Mesendoderm (in vitro differentiated cells): ENCODE data around the gene GRIN1.

Experiments used
- DNase-seq: peaks from one replicate; pipeline ENCODE4 v3.0.0; 2013
- H2AK5ac ChIP-seq: 2 replicates; pipeline ENCODE4 v1.6.1; 2013; ENCODE audit warnings: low read length, inconsistent platforms
- H2BK120ac ChIP-seq: 2 replicates; pipeline ENCODE4 v1.6.1; 2013; ENCODE audit warnings: low read depth, mild to moderate bottlenecking, low read length, moderate library complexity, mixed read lengths
- H2BK15ac ChIP-seq: replicated peaks from 2 replicates; pipeline ENCODE4 v1.6.1; 2013; ENCODE audit warnings: low read depth, mild to moderate bottlenecking, moderate library complexity
- H2BK5ac ChIP-seq: 2 replicates; pipeline ENCODE4 v1.6.1; 2013; ENCODE audit warnings: low read length, inconsistent platforms
- H3K18ac ChIP-seq: 2 replicates; pipeline ENCODE4 v1.6.1; 2013; ENCODE audit warnings: mild to moderate bottlenecking, low read length, mixed read lengths
- H3K23ac ChIP-seq: one replicate; pipeline ENCODE4 v1.6.1; 2013; ENCODE audit warnings: low read length
- H3K27ac ChIP-seq: 2 replicates; pipeline ENCODE4 v1.5.1; 2013; ENCODE audit warnings: low read depth, mild to moderate bottlenecking, inconsistent platforms, low read length, moderate library complexity
- H3K27me3 ChIP-seq: 2 replicates; pipeline ENCODE4 v1.6.1; 2013; ENCODE audit warnings: low read length, control low read depth, mild to moderate bottlenecking, inconsistent platforms; ENCODE audit not compliant: insufficient read depth, poor library complexity
- H3K36me3 ChIP-seq: 2 replicates; pipeline ENCODE4 v1.6.1; 2013; ENCODE audit warnings: low read length, inconsistent platforms; ENCODE audit not compliant: control insufficient read depth, insufficient read depth
- H3K4ac ChIP-seq: one replicate; pipeline ENCODE4 v1.6.1; 2013; ENCODE audit warnings: low read depth, mild to moderate bottlenecking, low read length, moderate library complexity
- H3K4me1 ChIP-seq: 2 replicates; pipeline ENCODE4 v1.6.1; 2013; ENCODE audit warnings: low read depth, low read length, inconsistent platforms; ENCODE audit not compliant: control insufficient read depth
- H3K4me2 ChIP-seq: 2 replicates; pipeline ENCODE4 v1.6.1; 2013; ENCODE audit warnings: low read length
- H3K4me3 ChIP-seq: 2 replicates; pipeline ENCODE4 v1.5.1; 2013; ENCODE audit warnings: mild to moderate bottlenecking, low read length
- H3K56ac ChIP-seq: one replicate; pipeline ENCODE4 v1.6.1; 2013; ENCODE audit warnings: low read length
- H3K79me1 ChIP-seq: 2 replicates; pipeline ENCODE4 v1.6.1; 2013; ENCODE audit warnings: low read length, inconsistent platforms
- H3K79me2 ChIP-seq: 2 replicates; pipeline ENCODE4 v1.6.1; 2013; ENCODE audit warnings: mild to moderate bottlenecking, low read length; ENCODE audit not compliant: control insufficient read depth, insufficient read depth
- H3K9ac ChIP-seq: 2 replicates; pipeline ENCODE4 v1.6.1; 2013; ENCODE audit warnings: low read length, inconsistent platforms
- H4K5ac ChIP-seq: one replicate; pipeline ENCODE4 v1.6.1; 2013; ENCODE audit warnings: low read length
- H4K8ac ChIP-seq: one replicate; pipeline ENCODE4 v1.6.1; 2013; ENCODE audit warnings: low read depth, mild to moderate bottlenecking, control low read depth, low read length, moderate library complexity
- WGBS: extraction: QIAGEN DNeasy Blood & Tissue Kit; methylation state at CpG from one replicate; pipeline ENCODE4 v1.1.7; 2013; ENCODE audit warnings: low lambda C conversion rate, missing lambda C conversion rate; ENCODE audit not compliant: insufficient coverage; ENCODE audit errors: extremely low coverage; 5-methylcytosine and 5-hydroxymethylcytosine counted together

Gene GRIN1

GRCh38 chr9:137099231-137099630 lies 39.7 kb upstream of the GRIN1 start:
- H3K27me3 ChIP-seq, result no peaks in the 10 kb centered on the region
- DNase-seq, result no peak
- H2AK5ac ChIP-seq, result no peak overlapping the region
- H3K18ac ChIP-seq, result no peak overlapping the region
- H3K23ac ChIP-seq, result no peak overlapping the region
- no peak overlapping the region for H2BK5ac ChIP-seq
- no peak overlapping the region for H4K5ac ChIP-seq
- no peak overlapping the region for H4K8ac ChIP-seq
- no peak overlapping the region for H3K27ac ChIP-seq
- no peak overlapping the region for H2BK120ac ChIP-seq
- no peak overlapping the region for H2BK15ac ChIP-seq
- WGBS, result no CpG with 5 or more reads among the region's 14 CpGs
- no peak overlapping the region for H3K4me3 ChIP-seq
- no peak overlapping the region for H3K9ac ChIP-seq
- no peaks in the 10 kb centered on the region for H3K4me1 ChIP-seq
- H3K79me1 ChIP-seq, result no peaks in the 10 kb centered on the region
- peaks cover 29% of the 10 kb centered on the region for H3K36me3 ChIP-seq
- no peak overlapping the region for H3K4ac ChIP-seq
- H3K4me2 ChIP-seq, result no peak overlapping the region
- no peak overlapping the region for H3K56ac ChIP-seq
- no peaks in the 10 kb centered on the region for H3K79me2 ChIP-seq

- Histone ChIP-seq H3K23ac (no peak overlapping the region), H3K4me2 (no peak overlapping the region), H3K79me1 (no peaks in the 10 kb centered on the region), H3K4me1 (no peaks in the 10 kb centered on the region), H3K4ac (no peak overlapping the region), H3K9ac (no peak overlapping the region), H4K8ac (no peak overlapping the region), H3K4me3 (no peak overlapping the region), H2BK15ac (no peak overlapping the region), H3K79me2 (no peaks in the 10 kb centered on the region), H3K36me3 (peaks cover 29% of the 10 kb centered on the region), H3K56ac (no peak overlapping the region), H2AK5ac (no peak overlapping the region), H2BK120ac (no peak overlapping the region), H3K27me3 (no peaks in the 10 kb centered on the region), H3K27ac (no peak overlapping the region), H3K18ac (no peak overlapping the region), H2BK5ac (no peak overlapping the region), H4K5ac (no peak overlapping the region)
- no peak for DNase-seq
- no CpG with 5 or more reads among the region's 37 CpGs for WGBS
These were observed 35.6 kb upstream of the GRIN1 start for GRCh38 chr9:137103206-137103999.

DNA sequence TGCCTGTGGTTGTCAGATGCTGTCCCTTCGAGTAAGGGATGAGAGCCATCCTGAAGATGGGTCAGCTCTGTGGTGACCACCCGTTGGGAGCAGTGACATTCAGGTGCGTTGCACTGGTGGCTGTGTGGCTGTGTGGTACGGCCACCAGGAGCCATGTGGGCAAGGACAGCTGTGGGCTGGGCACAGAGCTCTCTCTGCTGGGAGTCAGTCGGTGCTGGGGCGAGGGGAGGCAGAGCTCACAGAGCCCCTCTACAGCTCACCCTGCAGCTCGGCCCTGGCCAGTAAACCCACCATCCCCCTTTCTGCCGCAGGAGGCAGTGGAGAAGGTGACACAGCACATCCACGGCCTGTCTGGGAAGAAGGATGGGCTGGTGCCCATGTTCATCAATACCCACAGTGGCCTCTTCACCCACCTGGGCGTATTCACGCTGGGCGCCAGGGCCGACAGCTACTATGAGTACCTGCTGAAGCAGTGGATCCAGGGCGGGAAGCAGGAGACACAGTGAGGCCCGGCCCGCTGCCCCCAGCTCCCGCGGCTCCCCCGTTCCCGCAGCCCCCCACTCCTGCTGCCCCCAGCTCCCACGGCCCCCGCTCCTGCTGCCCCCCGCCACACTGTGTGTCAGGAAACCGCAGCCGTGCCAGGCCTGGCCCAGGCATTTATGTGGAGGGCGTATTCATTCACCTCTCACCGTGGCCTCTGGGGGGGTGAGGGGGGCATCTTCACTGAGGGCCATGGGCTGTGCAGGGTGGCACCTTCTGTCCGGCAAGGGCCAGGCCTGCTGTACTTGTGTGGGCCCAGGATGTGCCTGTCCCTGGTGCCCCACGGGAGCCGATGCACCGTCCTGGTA lies 32.9 kb upstream of the GRIN1 start:
- H3K4me2 ChIP-seq, result no peak overlapping the region
- H3K27me3 ChIP-seq, result no peaks in the 10 kb centered on the region
- no peak overlapping the region for H3K4ac ChIP-seq
- H3K27ac ChIP-seq, result no peak overlapping the region
- no peak overlapping the region for H3K18ac ChIP-seq
- no peaks in the 10 kb centered on the region for H3K79me2 ChIP-seq
- H3K9ac ChIP-seq, result no peak overlapping the region
- WGBS, result no CpG with 5 or more reads among the region's 31 CpGs
- H2BK5ac ChIP-seq, result no peak overlapping the region
- no peak overlapping the region for H4K8ac ChIP-seq
- peaks cover 27% of the 10 kb centered on the region for H3K36me3 ChIP-seq
- DNase-seq, result no peak
- H4K5ac ChIP-seq, result no peak overlapping the region
- no peaks in the 10 kb centered on the region for H3K79me1 ChIP-seq
- no peak overlapping the region for H3K23ac ChIP-seq
- H2BK15ac ChIP-seq, result no peak overlapping the region
- no peak overlapping the region for H3K4me3 ChIP-seq
- no peak overlapping the region for H2BK120ac ChIP-seq
- no peak overlapping the region for H2AK5ac ChIP-seq
- no peak overlapping the region for H3K56ac ChIP-seq
- H3K4me1 ChIP-seq, result no peaks in the 10 kb centered on the region

- H3K4me1 ChIP-seq, result no peaks in the 10 kb centered on the region
- H2BK5ac ChIP-seq, result no peak overlapping the region
- no peak overlapping the region for H3K18ac ChIP-seq
- no peak overlapping the region for H3K4ac ChIP-seq
- no peaks in the 10 kb centered on the region for H3K79me1 ChIP-seq
- no peaks in the 10 kb centered on the region for H3K79me2 ChIP-seq
- no peak overlapping the region for H4K8ac ChIP-seq
- H3K23ac ChIP-seq, result no peak overlapping the region
- H4K5ac ChIP-seq, result no peak overlapping the region
- H2AK5ac ChIP-seq, result no peak overlapping the region
- no CpG with 5 or more reads among the region's 27 CpGs for WGBS
- no peak overlapping the region for H2BK120ac ChIP-seq
- H3K36me3 ChIP-seq, result peaks cover 21% of the 10 kb centered on the region
- no peak for DNase-seq
- H3K4me2 ChIP-seq, result no peak overlapping the region
- H3K56ac ChIP-seq, result no peak overlapping the region
- no peak overlapping the region for H3K27ac ChIP-seq
- H3K9ac ChIP-seq, result no peak overlapping the region
- no peak overlapping the region for H3K4me3 ChIP-seq
- no peaks in the 10 kb centered on the region for H3K27me3 ChIP-seq
- no peak overlapping the region for H2BK15ac ChIP-seq
These were observed 32.2 kb upstream of the GRIN1 start for GRCh38 chr9:137106662-137107250.

GRCh38 chr9:137107312-137107921 lies 31.5 kb upstream of the GRIN1 start:
- H3K4me3 ChIP-seq, result no peak overlapping the region
- H3K56ac ChIP-seq, result no peak overlapping the region
- H3K18ac ChIP-seq, result no peak overlapping the region
- H3K4me1 ChIP-seq, result no peaks in the 10 kb centered on the region
- no peak overlapping the region for H3K23ac ChIP-seq
- no peak overlapping the region for H3K4ac ChIP-seq
- no peaks in the 10 kb centered on the region for H3K79me1 ChIP-seq
- H4K8ac ChIP-seq, result no peak overlapping the region
- H3K27ac ChIP-seq, result no peak overlapping the region
- no peak overlapping the region for H2BK120ac ChIP-seq
- no peak overlapping the region for H4K5ac ChIP-seq
- WGBS, result no CpG with 5 or more reads among the region's 27 CpGs
- no peak overlapping the region for H2BK15ac ChIP-seq
- H3K79me2 ChIP-seq, result no peaks in the 10 kb centered on the region
- no peak for DNase-seq
- no peak overlapping the region for H3K4me2 ChIP-seq
- H2BK5ac ChIP-seq, result no peak overlapping the region
- H3K9ac ChIP-seq, result no peak overlapping the region
- H3K36me3 ChIP-seq, result peaks cover 14% of the 10 kb centered on the region
- H2AK5ac ChIP-seq, result no peak overlapping the region
- H3K27me3 ChIP-seq, result no peaks in the 10 kb centered on the region
